Measurements from ENCODE around the gene CASD1. TPM values are rescaled to one million over a fixed set of nuclear protein-coding genes. Genes with fewer than 3 reads are reported as not detected.

CASD1 gene
- total and polyA plus RNA-seq, 2 donors = 20.2 to 34.2 TPM

DNA sequence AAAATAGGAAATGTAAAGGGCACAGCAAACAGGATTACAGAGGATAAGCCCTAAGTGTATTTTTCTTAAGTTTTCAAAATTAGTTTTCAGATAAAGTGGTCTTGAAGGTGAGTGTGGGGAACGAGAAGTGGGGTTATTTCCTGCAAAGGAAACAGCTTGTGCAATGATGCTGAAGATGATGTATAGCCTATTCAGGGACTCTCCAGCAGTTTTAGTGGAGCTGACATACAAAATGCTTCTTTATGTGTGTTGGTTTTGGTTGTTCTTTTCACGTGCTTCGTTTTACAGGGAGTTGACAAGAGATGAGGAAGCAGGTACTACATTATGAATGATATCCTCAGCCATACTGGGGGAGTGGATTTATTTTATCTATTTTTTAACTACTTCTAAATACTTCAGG, 20.5 kb downstream of the CASD1 start:
- Histone ChIP-seq H3K4me3 (ENCODE audit: low read length in 2 of 2) (no peak overlapping the region), H3K36me3 (ENCODE audit: control insufficient read depth in 2 of 2, insufficient read depth in 2 of 2, low read length in 1 of 2) (peaks cover 0 to 26% of the 10 kb centered on the region in 2 donors), H3K27me3 (ENCODE audit: control insufficient read depth in 2 of 2, insufficient read depth in 1 of 2, low read length in 1 of 2) (no peaks in the 10 kb centered on the region), H3K4me1 (ENCODE audit: control insufficient read depth in 2 of 2, insufficient read depth in 2 of 2, low read length in 2 of 2) (no peaks in the 10 kb centered on the region), H3K9me3 (ENCODE audit: control insufficient read depth in 2 of 2, insufficient read depth in 1 of 2, low read length in 1 of 2) (no peaks in the 10 kb centered on the region), H3K27ac (ENCODE audit: low read depth in 1 of 2, low read length in 1 of 2) (no peak overlapping the region)
- WGBS = 67% methylated on average over 3 of the region's 3 CpGs
- DNase-seq (ENCODE audit: low read depth in 6 of 9, low spot score in 9 of 9) = no peak

DNA sequence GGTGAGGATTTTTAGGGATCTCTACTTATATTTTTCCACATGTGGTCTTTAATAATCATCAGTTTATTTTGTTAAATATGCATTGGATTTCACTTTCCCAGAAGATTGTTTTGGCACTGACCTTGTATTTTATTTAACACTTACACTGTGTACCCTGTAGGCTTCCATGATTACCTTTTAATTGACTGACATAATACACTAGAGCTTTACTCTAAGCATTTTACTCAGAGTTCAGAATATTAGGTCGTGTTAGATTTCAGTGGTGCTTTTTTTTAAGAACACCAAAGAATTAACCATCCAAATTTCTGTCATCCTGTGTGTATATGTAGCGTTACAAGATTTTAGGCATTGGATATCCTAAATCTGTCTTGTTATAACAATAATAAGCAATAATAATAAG, 23.1 kb downstream of the CASD1 start:
- Histone ChIP-seq H3K27ac (ENCODE audit: low read depth in 1 of 2, low read length in 1 of 2) (no peak overlapping the region), H3K4me3 (ENCODE audit: low read length in 2 of 2) (no peak overlapping the region), H3K4me1 (ENCODE audit: control insufficient read depth in 2 of 2, insufficient read depth in 2 of 2, low read length in 2 of 2) (no peaks in the 10 kb centered on the region), H3K36me3 (ENCODE audit: control insufficient read depth in 2 of 2, insufficient read depth in 2 of 2, low read length in 1 of 2) (peaks cover 0 to 30% of the 10 kb centered on the region in 2 donors), H3K27me3 (ENCODE audit: control insufficient read depth in 2 of 2, insufficient read depth in 1 of 2, low read length in 1 of 2) (no peaks in the 10 kb centered on the region), H3K9me3 (ENCODE audit: control insufficient read depth in 2 of 2, insufficient read depth in 1 of 2, low read length in 1 of 2) (no peaks in the 10 kb centered on the region)
- 93% methylated on average over 2 of the region's 2 CpGs for WGBS
- no peak for DNase-seq (ENCODE audit: low read depth in 6 of 9, low spot score in 9 of 9)

DNA sequence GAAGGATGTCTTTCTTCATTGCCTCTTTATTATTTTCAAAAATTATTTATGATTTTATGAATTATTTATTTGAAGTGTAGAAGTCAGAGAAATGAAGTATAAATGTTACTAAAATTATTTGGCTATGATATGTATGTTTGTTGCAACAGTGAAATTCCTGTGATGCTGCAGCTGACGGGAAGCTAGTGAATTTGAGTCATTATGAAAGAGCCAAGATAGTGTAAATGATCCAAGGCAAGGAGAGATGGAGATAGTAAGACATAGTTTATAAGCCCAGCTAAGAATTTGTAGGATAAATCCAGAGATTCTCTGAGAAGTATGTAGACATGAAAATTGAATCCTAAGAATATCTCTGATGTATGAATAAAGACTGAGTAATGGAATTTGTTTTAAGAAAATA, 30.8 kb downstream of the CASD1 start:
- H3K27ac ChIP-seq (ENCODE audit: low read depth in 1 of 2, low read length in 1 of 2) = no peak overlapping the region
- DNase-seq (ENCODE audit: low read depth in 6 of 9, low spot score in 9 of 9) = no peak
- no peaks in the 10 kb centered on the region for H3K4me1 ChIP-seq (ENCODE audit: control insufficient read depth in 2 of 2, insufficient read depth in 2 of 2, low read length in 2 of 2)
- WGBS = 93% methylated on average over 1 of the region's 1 CpG
- peaks cover 0 to 10% of the 10 kb centered on the region in 2 donors for H3K36me3 ChIP-seq (ENCODE audit: control insufficient read depth in 2 of 2, insufficient read depth in 2 of 2, low read length in 1 of 2)
- H3K4me3 ChIP-seq (ENCODE audit: low read length in 2 of 2) = no peak overlapping the region
- no peaks in the 10 kb centered on the region for H3K27me3 ChIP-seq (ENCODE audit: control insufficient read depth in 2 of 2, insufficient read depth in 1 of 2, low read length in 1 of 2)
- no peaks in the 10 kb centered on the region for H3K9me3 ChIP-seq (ENCODE audit: control insufficient read depth in 2 of 2, insufficient read depth in 1 of 2, low read length in 1 of 2)

DNA sequence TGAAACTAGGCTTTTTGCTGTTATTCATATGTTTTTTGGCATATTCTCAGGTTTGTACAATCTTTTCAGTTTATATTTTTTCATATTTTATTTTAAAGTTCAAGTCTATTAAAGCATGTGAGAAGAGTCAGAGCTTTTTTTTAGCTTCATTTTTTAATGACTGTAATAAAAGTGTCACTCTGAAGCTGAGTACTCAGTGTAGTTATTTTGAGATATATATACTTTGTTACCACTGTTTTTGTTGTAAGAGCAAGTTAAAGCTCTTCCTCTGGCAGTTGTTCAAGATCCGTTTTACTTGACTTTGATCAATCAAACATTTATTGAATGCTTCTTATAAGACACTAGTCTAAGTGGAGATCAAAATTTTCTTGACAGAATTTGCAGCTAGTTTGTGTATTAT, 37.5 kb downstream of the CASD1 start:
- no peak overlapping the region for H3K27ac ChIP-seq (ENCODE audit: low read depth in 1 of 2, low read length in 1 of 2)
- H3K27me3 ChIP-seq (ENCODE audit: control insufficient read depth in 2 of 2, insufficient read depth in 1 of 2, low read length in 1 of 2) = no peaks in the 10 kb centered on the region
- no peak for DNase-seq (ENCODE audit: low read depth in 6 of 9, low spot score in 9 of 9)
- no peaks in the 10 kb centered on the region for H3K9me3 ChIP-seq (ENCODE audit: control insufficient read depth in 2 of 2, insufficient read depth in 1 of 2, low read length in 1 of 2)
- no peaks in the 10 kb centered on the region for H3K4me1 ChIP-seq (ENCODE audit: control insufficient read depth in 2 of 2, insufficient read depth in 2 of 2, low read length in 2 of 2)
- no peak overlapping the region for H3K4me3 ChIP-seq (ENCODE audit: low read length in 2 of 2)
- 94% methylated on average over 1 of the region's 1 CpG for WGBS
- peaks cover 0 to 8% of the 10 kb centered on the region in 2 donors for H3K36me3 ChIP-seq (ENCODE audit: control insufficient read depth in 2 of 2, insufficient read depth in 2 of 2, low read length in 1 of 2)

DNA sequence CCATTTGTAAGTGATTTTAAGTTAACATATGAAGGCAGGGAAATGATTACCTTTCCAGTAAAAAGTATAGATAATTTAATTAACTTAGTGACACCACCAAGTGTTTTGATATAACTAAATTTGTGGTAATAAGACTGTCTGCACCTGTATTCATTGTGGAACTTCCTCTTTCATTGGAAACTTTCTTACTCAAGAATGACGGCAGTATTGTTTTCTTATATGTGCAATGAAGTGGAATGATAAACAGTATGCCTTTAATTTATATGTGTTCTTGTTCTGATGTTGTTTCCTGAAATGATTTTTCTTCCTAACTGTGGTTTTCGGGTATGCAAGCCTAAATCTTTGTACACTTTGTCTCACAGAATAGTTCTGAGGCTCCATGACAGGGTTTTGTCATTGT, 46.4 kb downstream of the CASD1 start:
- Histone ChIP-seq H3K27me3 (ENCODE audit: control insufficient read depth in 2 of 2, insufficient read depth in 1 of 2, low read length in 1 of 2) (no peaks in the 10 kb centered on the region), H3K36me3 (ENCODE audit: control insufficient read depth in 2 of 2, insufficient read depth in 2 of 2, low read length in 1 of 2) (peaks cover 0 to 19% of the 10 kb centered on the region in 2 donors), H3K9me3 (ENCODE audit: control insufficient read depth in 2 of 2, insufficient read depth in 1 of 2, low read length in 1 of 2) (no peaks in the 10 kb centered on the region), H3K4me1 (ENCODE audit: control insufficient read depth in 2 of 2, insufficient read depth in 2 of 2, low read length in 2 of 2) (no peaks in the 10 kb centered on the region), H3K27ac (ENCODE audit: low read depth in 1 of 2, low read length in 1 of 2) (no peak overlapping the region), H3K4me3 (ENCODE audit: low read length in 2 of 2) (no peak overlapping the region)
- no peak for DNase-seq (ENCODE audit: low read depth in 6 of 9, low spot score in 9 of 9)
- WGBS = 94% methylated on average over 2 of the region's 2 CpGs

DNA sequence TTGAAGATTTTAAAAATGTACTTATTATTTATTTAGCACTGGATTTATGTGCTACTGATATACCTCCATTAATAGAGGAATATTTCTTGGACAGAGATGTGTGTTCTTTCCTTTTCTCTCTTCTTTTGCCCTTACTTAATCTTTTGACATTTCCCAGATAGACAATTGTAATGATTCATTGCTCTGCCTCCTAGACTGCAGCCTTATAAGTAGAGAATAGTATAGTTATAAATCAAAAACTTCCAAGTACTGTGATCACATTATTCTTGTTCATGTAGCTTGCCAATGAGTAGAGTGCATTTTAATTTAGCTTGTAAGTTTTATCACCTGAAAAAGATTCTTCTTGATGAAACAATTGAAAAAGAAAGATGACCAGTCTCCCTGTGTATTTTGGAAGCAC, 47.6 kb downstream of the CASD1 start:
- Histone ChIP-seq H3K4me1 (ENCODE audit: control insufficient read depth in 2 of 2, insufficient read depth in 2 of 2, low read length in 2 of 2) (no peaks in the 10 kb centered on the region), H3K4me3 (ENCODE audit: low read length in 2 of 2) (no peak overlapping the region), H3K27me3 (ENCODE audit: control insufficient read depth in 2 of 2, insufficient read depth in 1 of 2, low read length in 1 of 2) (no peaks in the 10 kb centered on the region), H3K27ac (ENCODE audit: low read depth in 1 of 2, low read length in 1 of 2) (no peak overlapping the region), H3K36me3 (ENCODE audit: control insufficient read depth in 2 of 2, insufficient read depth in 2 of 2, low read length in 1 of 2) (peaks cover 0 to 15% of the 10 kb centered on the region in 2 donors), H3K9me3 (ENCODE audit: control insufficient read depth in 2 of 2, insufficient read depth in 1 of 2, low read length in 1 of 2) (no peaks in the 10 kb centered on the region)
- DNase-seq (ENCODE audit: low read depth in 6 of 9, low spot score in 9 of 9) = no peak

DNA sequence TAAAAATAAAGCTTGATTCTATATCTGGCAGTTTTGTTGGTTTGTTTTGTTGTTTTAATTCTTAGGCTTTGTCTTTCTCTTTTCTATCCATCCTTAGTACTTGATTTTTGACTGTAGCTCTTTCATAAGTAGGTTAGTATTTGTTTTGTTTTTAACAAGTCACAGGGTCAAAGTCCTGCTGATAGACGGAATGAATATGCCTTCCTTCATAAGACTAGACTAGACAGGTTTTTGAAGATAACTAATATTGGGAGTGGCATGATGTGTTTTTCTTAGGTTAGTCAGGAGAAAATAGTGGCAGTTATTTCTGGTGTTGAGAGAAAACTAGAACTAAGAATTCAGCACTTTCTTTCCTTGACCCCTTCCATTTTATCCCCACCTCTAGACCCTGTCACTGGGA, 50.4 kb downstream of the CASD1 start:
- Histone ChIP-seq H3K4me1 (ENCODE audit: control insufficient read depth in 2 of 2, insufficient read depth in 2 of 2, low read length in 2 of 2) (no peaks in the 10 kb centered on the region), H3K27ac (ENCODE audit: low read depth in 1 of 2, low read length in 1 of 2) (no peak overlapping the region), H3K4me3 (ENCODE audit: low read length in 2 of 2) (no peak overlapping the region), H3K27me3 (ENCODE audit: control insufficient read depth in 2 of 2, insufficient read depth in 1 of 2, low read length in 1 of 2) (no peaks in the 10 kb centered on the region), H3K36me3 (ENCODE audit: control insufficient read depth in 2 of 2, insufficient read depth in 2 of 2, low read length in 1 of 2) (peaks cover 0 to 2% of the 10 kb centered on the region in 2 donors), H3K9me3 (ENCODE audit: control insufficient read depth in 2 of 2, insufficient read depth in 1 of 2, low read length in 1 of 2) (no peaks in the 10 kb centered on the region)
- WGBS = 92% methylated on average over 1 of the region's 1 CpG
- DNase-seq (ENCODE audit: low read depth in 6 of 9, low spot score in 9 of 9) = no peak

DNA sequence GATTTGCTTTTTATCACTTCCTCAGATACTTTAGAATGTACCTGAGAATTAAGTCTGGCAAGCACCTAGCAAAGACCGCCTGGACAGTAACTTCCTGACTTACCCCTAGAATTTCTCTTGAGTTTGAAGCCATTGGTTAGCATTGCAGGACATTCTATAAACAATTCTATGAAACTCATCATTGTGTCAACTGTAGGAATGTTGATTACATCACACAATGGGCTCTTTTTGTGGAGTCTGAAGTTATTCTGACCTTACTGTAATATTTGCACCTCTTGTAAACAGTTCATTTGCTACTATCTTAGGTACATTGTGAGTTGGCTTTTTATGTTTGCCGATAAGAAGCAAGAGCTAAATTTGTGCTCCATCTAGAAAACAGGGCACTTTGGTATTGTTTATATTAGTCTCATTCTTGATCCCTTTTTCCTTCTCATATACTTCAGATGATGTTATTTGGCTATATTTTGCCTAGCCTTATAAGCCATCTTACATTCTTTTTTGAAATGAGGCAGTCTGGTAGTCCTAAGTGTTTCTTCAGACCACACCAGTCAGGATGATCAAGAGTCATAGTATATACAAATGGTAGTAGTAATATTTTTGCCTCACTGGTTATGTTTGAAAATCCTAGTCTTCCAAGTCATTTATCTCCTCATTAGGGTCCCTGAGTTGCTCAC, 52.4 kb downstream of the CASD1 start:
- Histone ChIP-seq H3K4me3 (ENCODE audit: low read length in 2 of 2) (no peak overlapping the region), H3K36me3 (ENCODE audit: control insufficient read depth in 2 of 2, insufficient read depth in 2 of 2, low read length in 1 of 2) (no peaks in the 10 kb centered on the region), H3K4me1 (ENCODE audit: control insufficient read depth in 2 of 2, insufficient read depth in 2 of 2, low read length in 2 of 2) (no peaks in the 10 kb centered on the region), H3K27ac (ENCODE audit: low read depth in 1 of 2, low read length in 1 of 2) (no peak overlapping the region), H3K9me3 (ENCODE audit: control insufficient read depth in 2 of 2, insufficient read depth in 1 of 2, low read length in 1 of 2) (no peaks in the 10 kb centered on the region), H3K27me3 (ENCODE audit: control insufficient read depth in 2 of 2, insufficient read depth in 1 of 2, low read length in 1 of 2) (no peaks in the 10 kb centered on the region)
- DNase-seq (ENCODE audit: low read depth in 6 of 9, low spot score in 9 of 9) = no peak
- whole genome bisulfite sequencing = 97% methylated on average over 2 of the region's 2 CpGs

DNA sequence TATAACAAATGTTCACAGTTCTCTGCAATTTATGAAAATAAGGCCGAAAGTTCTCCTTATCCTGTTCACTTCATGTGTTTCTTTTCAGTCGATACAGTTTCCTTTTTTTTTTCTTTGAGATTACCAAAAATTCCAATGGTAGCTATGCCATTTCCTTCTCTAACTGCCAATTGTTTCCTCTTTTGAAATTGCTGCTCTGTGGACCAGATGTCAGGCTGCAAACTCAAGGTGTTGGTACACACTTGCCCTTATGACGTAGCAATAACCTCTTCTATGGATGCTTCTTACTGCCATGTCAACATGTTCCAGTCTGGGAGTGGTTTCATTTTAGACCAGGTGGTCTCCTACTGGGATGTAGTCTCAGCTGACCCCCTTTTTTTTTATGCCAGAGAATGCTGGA, 52.9 kb downstream of the CASD1 start:
- Histone ChIP-seq H3K36me3 (ENCODE audit: control insufficient read depth in 2 of 2, insufficient read depth in 2 of 2, low read length in 1 of 2) (no peaks in the 10 kb centered on the region), H3K9me3 (ENCODE audit: control insufficient read depth in 2 of 2, insufficient read depth in 1 of 2, low read length in 1 of 2) (no peaks in the 10 kb centered on the region), H3K27ac (ENCODE audit: low read depth in 1 of 2, low read length in 1 of 2) (no peak overlapping the region), H3K4me1 (ENCODE audit: control insufficient read depth in 2 of 2, insufficient read depth in 2 of 2, low read length in 2 of 2) (no peaks in the 10 kb centered on the region), H3K4me3 (ENCODE audit: low read length in 2 of 2) (no peak overlapping the region), H3K27me3 (ENCODE audit: control insufficient read depth in 2 of 2, insufficient read depth in 1 of 2, low read length in 1 of 2) (no peaks in the 10 kb centered on the region)
- WGBS = 79% methylated on average over 3 of the region's 3 CpGs
- DNase-seq (ENCODE audit: low read depth in 6 of 9, low spot score in 9 of 9) = no peak

Data from thymus (tissue), 11 donors.